GM21423 (cell line): Measurements from ENCODE around the gene ANKRD28.

Experiments used
- ATAC-seq: cut with Tn5 transposase; IDR thresholded peaks from one replicate; pipeline ENCODE4 v1.9.1; 2021; ENCODE audit warnings: mild to moderate bottlenecking, moderate library complexity; ENCODE audit not compliant: unreplicated experiment

Gene ANKRD28

DNA sequence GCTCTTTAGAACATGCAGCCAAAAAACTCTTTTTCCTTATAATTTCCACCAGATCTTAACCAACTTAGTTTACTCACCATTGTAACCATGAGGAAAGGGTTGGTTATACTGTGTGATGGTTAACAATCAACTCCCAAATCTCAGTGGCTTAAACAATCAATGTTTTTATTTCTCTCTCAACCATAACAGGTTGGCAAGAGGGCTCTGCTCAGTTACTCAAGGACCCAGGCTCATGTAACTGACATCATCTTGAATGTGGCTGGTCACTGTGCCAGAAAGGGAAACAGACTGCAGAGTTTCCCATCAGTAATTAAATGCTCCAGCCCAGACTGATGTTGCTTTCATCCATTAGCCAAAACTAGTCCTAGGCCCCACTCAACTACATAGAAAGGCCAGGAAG is 69.0 kb downstream of the ANKRD28 start:
- ATAC-seq: no peak

- no peak for ATAC-seq
Measured at GRCh38 chr3:15726881-15727280, 70.9 kb downstream of the ANKRD28 start.

DNA sequence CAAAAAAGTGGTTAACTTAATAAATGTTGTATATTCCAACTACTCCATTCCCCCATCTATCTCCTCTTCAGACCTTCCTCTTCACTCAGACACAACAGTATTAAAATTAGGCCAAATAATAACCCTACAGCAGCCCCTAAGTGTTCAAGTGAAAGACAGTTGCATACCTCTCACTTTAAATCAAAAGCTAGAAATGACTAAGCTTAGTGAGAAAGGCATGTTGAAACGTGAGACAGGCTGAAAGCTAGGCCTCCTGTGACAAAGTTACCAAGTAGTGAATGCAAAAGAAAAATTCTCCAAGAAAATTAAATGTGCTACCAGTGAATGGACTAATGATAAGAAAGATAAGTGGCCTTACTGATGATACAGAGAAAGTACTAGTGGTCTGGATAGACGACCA is 71.7 kb downstream of the ANKRD28 start:
- ATAC-seq: no peak

DNA sequence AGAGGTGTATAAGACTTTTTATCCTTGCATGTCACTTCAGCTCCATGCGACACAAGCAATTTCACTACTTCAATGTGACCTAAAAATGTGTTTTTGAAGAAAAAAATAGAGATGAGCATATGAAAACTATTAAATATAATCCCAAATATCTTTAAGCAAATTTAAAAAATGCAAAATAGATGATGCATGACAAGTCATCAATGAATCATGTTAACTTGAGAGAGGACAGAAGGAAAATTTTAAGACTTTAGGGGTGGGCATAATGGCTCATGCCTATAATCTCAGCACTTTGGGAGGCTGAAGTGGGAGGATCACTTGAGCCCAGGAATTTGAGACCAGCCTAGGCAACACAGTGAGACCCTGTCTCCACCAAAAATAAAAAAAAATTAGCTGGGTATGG is 73.3 kb downstream of the ANKRD28 start:
- ATAC-seq: no peak

- no peak for ATAC-seq
Measured at GRCh38 chr3:15723624-15723884, 74.2 kb downstream of the ANKRD28 start.

DNA sequence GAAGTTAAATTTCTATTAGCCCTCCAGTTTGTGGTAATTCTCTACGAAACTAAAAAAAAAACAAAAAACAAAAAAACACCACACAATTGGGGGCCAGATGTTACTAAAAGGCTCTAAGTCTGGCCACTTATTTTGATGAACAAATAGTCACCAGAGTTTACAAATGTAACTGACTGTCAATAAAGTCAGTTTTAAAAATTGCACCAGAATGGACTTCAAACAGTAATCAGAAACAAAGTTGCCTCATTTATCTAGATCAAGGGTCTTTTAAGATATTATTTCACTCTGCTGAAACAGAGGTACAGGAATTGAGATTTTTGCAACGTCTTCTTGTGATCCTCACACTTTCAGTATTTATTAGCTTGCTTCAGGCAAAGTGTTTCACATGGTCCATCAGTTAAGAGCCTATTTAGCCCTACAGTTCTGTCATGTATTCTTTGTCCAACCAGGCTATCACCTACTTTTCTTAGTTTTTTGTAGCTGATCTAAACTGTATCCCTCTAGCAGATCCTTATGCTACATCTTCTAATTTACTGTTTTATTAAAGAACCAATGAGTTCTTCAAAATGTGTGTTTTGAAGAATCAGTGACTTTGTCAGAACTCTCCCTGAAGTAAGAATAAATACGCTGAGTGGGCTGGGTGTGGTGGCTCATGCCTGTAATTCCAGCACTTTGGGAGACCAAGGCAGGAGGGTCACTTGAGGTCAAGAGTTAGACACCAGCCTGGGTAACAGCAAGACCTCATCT is 74.7 kb downstream of the ANKRD28 start:
- no peak for ATAC-seq

- no peak for ATAC-seq
Measured at GRCh38 chr3:15716178-15716577, 81.6 kb downstream of the ANKRD28 start.

DNA sequence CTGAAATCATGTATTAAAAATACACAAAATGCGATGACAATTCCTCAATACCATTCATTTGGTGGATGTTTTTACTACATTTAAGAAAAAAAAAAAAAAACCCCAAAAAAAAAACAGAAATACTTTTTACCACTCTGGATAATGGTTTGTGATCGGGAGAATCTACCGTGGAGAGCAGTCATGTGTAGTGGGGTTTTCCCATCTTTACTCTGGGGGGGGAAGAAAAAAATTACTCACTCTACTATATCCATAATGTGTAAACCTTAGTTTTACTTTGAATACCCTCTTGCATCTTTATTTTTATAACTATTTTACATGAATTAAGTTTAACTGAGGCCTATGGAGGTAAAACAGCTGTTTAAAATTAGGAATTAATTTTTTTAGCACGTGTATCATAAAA is 83.3 kb downstream of the ANKRD28 start:
- no peak for ATAC-seq

DNA sequence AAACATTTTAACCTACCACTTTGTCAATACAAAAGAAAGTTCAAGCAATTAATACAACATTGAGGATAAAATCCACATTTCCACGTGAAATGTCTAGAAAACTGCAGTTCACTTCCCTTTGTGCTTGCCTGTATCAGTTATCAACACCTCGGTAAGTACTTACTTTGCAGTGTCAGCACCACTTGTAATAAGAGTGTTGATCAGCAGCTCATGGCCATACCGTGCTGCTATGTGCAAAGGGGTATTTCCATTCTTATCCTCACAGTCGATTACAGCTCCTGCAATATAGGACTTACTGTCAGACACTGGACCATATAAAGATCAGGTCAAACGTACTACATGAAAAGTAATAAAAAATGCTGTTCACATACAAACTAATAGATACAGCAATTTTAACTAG is 84.4 kb downstream of the ANKRD28 start:
- ATAC-seq: no peak

GRCh38 chr3:15711281-15711680 is 86.5 kb downstream of the ANKRD28 start:
- no peak for ATAC-seq

DNA sequence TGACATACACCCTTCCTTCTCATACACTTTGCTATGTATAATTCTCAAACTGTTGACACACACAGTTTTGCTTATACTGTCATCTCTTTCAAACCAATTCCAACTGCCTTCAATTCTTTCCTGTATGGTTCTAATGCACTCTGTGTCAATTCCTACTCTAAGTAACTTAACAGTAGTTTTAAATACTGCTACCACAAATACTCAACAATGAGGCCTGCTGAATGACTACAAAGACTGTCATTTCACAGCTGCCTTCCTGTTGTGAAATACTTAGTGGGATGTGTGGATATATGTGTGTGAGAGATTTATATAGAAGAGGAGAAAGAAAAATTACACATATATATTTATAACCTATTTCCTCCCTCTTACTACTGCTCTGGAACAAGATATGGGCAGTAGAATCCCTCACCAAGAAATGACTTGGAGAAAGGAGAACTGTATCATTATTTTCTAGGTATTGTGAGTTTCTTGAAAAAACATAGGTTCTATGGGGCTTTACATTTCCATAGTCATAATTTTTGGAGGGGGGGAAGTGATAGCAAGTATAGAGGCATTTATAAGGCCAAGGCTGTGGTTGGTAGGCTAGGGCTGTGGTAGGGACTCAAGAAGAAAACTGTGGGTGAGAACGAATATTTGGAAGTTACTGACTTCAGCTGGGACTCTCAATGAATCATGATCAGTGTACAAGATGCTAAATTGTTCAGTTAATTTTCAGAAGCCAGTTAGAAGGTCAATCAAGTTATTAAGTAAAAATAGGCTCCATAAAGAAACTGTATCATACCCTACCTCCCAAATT is 88.7 kb downstream of the ANKRD28 start:
- ATAC-seq: no peak

DNA sequence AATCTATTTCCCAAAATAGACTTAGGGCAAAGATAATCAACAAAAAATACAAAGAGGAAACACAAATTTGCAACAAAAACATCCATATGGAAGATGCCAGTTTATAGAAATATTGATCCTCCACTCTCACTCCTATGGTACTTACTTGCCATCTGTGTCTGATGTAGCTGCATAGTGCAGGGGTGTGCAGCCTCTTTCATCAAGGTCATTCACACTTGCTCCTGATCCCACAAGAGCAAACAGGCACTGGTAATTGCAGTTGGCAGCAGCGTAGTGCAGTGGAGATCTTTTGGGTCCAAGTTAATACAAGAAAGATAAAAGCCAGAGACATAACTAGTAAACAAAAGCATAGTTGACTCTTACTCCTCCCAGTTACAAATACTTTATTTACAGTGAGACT is 90.0 kb downstream of the ANKRD28 start:
- ATAC-seq: no peak

- ATAC-seq: no peak
Measured at GRCh38 chr3:15703346-15703745, 94.4 kb downstream of the ANKRD28 start.

DNA sequence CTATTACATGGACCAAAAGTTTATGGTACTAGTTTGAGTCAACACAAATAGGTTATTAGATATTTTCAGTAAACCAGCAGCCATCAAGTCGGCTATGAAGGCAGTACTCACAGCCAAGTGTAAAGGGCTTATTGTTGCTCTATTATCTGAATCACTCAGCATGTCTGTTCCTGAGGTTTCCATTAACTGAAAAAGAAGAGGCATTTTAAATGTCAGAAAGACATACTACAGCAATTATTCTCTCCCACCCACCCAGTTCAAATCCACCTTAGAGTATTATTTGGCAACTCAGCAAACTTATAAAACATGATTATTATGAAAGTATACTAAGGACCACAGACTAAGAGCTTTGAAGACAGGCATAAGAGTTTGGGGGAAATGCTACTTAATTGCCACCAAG is 103.2 kb downstream of the ANKRD28 start:
- no peak for ATAC-seq

- no peak for ATAC-seq
Measured at GRCh38 chr3:15693355-15693754, 104.4 kb downstream of the ANKRD28 start.

- no peak for ATAC-seq
Measured at GRCh38 chr3:15690748-15691147, 107.0 kb downstream of the ANKRD28 start.

DNA sequence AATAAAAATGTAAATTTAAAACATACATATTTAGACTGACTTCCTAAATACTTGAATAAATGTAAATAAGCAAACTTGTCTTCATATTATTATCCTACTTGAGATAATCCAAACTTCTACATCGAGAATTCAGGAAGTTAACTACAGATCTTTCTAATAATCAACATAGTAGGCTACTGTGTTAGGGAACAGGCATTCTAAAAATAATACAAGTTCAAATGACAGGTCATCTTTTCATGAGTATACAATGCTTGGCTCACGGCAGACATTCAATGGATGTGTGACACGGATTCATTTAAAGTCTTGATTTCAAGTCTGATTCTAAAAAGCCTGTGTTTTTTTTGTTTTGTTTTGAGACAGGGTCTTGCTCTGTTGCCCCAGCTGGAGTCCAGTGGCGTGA is 107.5 kb downstream of the ANKRD28 start:
- no peak for ATAC-seq

DNA sequence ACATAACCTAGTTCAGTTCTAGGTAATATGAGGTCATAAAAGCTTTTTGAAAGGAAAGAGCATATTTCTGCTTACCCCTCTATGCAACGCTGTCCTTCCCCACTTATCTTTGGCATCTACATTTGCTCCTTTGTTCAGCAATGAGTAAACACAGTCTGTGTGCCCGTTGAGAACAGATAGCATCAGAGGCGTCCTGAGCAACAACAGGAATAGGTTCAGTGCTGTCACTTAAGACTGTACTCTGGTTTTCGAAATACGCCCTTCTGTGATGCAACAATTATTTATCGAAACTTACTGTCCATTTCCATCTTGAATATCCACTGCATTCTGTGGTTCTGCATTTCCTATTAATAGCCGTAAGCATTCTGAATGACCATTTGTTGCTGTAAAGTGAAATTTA is 111.9 kb downstream of the ANKRD28 start:
- no peak for ATAC-seq

DNA sequence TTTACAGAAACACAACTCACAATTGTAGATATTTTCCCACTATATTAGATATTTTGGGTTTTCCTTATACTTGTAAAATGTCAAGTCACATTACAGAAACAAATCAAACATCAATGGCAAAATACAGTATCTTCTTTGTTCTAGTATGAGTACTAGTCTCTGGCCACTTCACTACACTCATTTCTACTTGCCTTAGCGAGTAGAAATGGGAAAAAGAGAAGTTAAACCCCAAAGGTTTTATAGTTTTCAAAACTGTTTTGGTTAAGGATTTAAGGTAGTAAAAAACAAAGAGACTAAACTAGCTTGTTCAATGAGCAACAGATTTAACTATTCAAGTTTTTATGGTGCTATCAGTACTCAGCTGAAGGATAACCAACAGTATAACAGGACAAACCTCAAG is 114.5 kb downstream of the ANKRD28 start:
- no peak for ATAC-seq

GRCh38 chr3:15682561-15683185 is 115.1 kb downstream of the ANKRD28 start:
- no peak for ATAC-seq

DNA sequence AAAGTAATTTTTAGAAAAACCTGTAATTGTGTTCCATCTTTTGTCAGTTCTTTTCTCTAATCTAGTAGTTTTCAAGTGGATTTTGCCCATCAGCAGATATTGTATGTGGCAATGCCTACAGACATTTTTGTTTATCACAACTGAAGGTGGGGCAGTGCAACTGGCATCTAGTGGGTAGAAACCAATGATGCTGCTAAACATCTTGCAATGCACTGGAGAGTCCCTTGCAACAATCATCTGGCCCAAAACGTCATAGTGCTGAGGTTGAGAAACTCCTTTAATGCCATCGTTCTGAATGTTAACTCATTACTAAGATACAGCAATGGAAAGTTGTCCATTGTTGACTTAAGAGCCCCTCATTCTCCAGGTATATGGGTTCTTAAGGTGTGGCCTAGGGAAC is 116.1 kb downstream of the ANKRD28 start:
- no peak for ATAC-seq

GRCh38 chr3:15679306-15679705 is 118.5 kb downstream of the ANKRD28 start:
- ATAC-seq: no peak
